GM12892 (cell line): ENCODE measurements around the gene CR1.
"Not testable (repeated sequence)": the region's sequence is repeated elsewhere in the genome, so short reads cannot be mapped to it uniquely, and the experiment has no call there.

ENCODE experiments used
- POLR2A ChIP-seq: IDR thresholded peaks from 2 replicates; pipeline ENCODE4 v1.6.1; 2011; ENCODE audit warnings: low read depth, low read length, control low read depth
- POLR2AphosphoS5 ChIP-seq: IDR thresholded peaks from 2 replicates; pipeline ENCODE4 v1.6.1; 2011; ENCODE audit warnings: low read depth, low read length, control low read depth
- TAF1 ChIP-seq: IDR thresholded peaks from 2 replicates; pipeline ENCODE4 v1.6.1; 2011; ENCODE audit warnings: low read depth, mild to moderate bottlenecking, control low read depth, low read length, borderline replicate concordance

- not testable (repeated sequence) for TF ChIP-seq TAF1, POLR2AphosphoS5, POLR2A
These were observed 129.6 kb downstream of the CR1 start for GRCh38 chr1:207625504-207626071.
